Stimulated activated CD8-positive, alpha-beta memory T cell treated with anti-CD3 and anti-CD28 coated beads, Interleukin-12 subunit alpha, Interleukin-12 subunit beta, amount 100 ng/mL, for 1 hour (primary cell): Measurements from ENCODE around the gene NUP43.
"Not testable (repeated sequence)": the region's sequence is repeated elsewhere in the genome, so short reads cannot be mapped to it uniquely, and the experiment has no call there.

ENCODE experiments used
- DNase-seq: peaks from one replicate; pipeline ENCODE4 v3.0.0-alpha.2; 2020; ENCODE audit warnings: low read depth

The NUP43 gene

DNA sequence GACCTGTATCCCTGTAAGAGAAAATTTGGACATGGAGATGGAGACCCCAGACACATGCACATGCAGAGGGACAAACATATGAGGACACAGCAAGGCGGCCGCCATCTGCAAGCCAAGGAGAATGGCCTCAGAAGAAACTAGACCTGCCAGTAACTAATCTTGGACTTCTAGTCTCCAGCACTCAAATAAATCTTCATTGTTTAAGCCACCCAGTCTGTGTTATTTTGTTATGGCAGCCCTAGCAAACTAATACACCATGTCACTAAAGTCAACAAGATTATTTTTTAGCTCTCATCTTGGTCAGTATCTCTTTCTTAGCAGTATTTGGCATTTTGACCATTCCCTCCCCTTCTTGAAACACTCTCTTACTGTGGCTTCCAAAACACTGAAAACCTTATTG is 55.1 kb downstream of the NUP43 start:
- DNase-seq, result no peak

DNA sequence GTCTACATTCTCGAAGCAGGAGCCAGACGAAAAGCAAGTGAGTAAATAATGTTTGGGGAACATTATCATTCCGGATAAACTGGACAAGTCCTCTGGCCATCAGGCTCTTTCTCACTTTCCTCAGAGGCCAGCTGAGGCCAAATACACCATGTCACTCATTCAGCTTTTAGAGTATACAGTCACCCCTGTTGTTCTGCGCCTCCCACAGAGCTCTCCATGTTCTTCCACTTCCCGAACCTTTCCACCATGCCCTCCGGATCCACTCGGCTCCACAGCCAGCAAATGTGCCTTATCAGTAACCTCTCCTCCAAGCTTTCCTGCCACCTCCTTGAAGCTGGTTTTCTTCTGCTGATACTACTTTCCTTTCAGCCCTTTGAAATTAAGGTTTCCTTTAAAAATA is 60.1 kb downstream of the NUP43 start:
- no peak for DNase-seq

DNA sequence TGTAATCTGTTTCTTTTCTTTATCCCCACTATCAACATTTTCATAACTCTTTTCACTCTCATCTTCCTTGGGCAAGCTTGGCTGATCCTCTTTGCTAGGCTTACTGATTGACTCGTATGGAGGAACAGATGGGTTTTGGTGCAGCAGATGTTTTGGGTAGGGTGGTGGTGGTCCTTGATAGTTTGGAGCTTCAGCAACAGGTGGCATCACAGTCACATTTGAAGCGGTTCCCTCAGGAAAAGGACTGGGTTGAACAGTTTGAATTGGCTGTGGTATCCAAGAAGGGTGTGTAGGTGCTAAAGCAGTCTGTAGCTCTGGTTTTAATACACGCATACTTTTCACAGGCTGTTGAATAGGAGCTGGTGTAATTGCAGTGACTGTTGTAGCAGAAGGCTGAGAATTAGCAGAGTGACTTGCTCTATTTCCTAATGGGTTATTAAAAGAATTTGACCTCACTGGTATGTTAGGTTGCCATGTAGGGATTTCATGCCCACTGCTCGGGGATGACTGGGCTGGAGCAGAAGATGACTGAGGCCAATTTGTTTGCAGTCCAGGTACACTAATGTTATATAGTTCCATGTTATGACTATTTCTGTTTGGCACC is 63.0 kb downstream of the NUP43 start:
- no peak for DNase-seq

DNA sequence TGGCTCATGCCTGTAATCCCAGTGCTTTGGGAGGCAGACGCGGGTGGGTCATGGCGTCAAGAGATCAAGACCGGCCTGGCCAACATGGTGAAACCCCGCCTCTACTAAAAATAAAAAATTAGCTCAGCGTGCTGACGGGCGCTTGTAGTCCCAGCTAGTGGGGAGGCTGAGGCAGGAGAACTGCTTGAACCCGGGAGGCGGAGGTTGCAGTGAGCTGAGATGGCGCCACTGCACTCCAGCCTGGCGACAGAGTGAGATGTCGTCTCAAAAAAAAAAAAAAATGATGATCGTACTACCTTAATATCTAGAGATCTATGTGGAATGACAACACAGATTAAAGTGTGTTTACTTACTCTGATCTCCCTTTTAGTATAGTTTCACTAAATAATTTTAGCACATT is 64.5 kb downstream of the NUP43 start:
- DNase-seq, result not testable (repeated sequence)

DNA sequence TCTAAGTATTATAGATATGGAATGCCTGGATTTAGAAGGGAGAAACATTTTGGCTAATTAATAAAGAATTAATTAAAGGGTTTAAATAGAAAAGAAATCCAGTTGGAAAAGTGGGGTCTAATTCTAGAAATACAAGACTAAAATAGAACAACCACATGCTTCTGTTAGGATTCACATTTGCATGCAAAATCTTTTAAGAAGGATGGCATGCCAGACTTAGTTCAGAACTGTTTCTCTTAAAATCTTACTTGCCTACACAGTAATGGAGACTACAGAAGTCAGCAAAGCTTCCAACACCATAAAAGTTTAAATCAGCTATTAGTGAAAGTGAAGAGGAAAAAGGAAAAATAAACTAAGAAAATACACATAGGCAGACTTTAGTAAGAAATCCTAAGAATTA is 65.1 kb downstream of the NUP43 start:
- DNase-seq, result no peak

DNA sequence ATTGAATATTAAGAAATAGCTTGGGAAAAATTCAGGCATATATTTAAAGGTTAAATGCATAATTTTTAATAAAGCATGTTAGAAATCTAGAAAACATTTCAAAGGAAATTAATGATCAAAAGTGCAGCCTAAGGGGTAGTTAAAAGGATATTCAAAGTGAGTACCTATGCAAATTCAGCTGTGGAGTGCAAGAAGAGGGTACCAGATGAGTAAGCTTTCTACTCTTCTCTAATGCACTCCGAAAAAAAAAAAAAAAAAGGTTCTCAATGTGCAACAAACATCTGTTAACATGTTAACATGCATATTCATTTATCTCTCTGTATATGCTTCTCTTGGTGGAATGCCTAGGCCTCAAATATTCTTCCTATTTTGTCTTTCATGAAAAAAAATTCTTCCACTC is 65.8 kb downstream of the NUP43 start:
- no peak for DNase-seq
